ENCODE results near the gene OSBPL8. TPM values are rescaled to one million over a fixed set of nuclear protein-coding genes. Genes with fewer than 3 reads are reported as not detected.

OSBPL8 gene
- total and polyA plus RNA-seq, 9 of the 15 experiments (the other 6 are each of a cell fraction or from before 2014, with no cell fraction given): 17.4 to 82.7 (median 42.8) TPM

GRCh38 chr12:76329159-76329558 is 230.4 kb downstream of the OSBPL8 start (continued):
- TF ChIP-seq XRCC4 (IDR thresholded peaks at IDR 0.05; ENCODE audit: extremely low read depth, insufficient read depth, insufficient read length) (no peak), NFIX (CRISPR knock-in tag; IDR thresholded peaks at IDR 0.05; ENCODE audit: low read depth) (no peak), SPI1 (IDR thresholded peaks at IDR 0.05; ENCODE audit: borderline replicate concordance, low read depth, low read length) (no peak), NUFIP1 (IDR thresholded peaks at IDR 0.05; ENCODE audit: partially characterized antibody) (no peak), SMARCC2 (IDR thresholded peaks at IDR 0.05; ENCODE audit: low read depth) (no peak; the same call in 1 of the 2 replicates), E2F8 (IDR thresholded peaks at IDR 0.05; ENCODE audit: low read depth, partially characterized antibody) (no peak), RFX1 (IDR thresholded peaks at IDR 0.05) (no peak), E4F1 (CRISPR knock-in tag; IDR thresholded peaks at IDR 0.05; ENCODE audit: borderline replicate concordance) (no peak), RBM22 (IDR thresholded peaks at IDR 0.05; ENCODE audit: low read depth, low read length, poor library complexity, severe bottlenecking) (no peak), HMGN3 (IDR thresholded peaks at IDR 0.05; ENCODE audit: borderline replicate concordance, extremely low read depth, insufficient read length, low read depth, low read length) (peak; percentile 39), HDAC8 (tag; IDR thresholded peaks at IDR 0.05) (no peak), YY1 (IDR thresholded peaks at IDR 0.05; ENCODE audit: borderline replicate concordance in 1 of 3, control insufficient read depth in 1 of 3, extremely low read depth in 1 of 3, insufficient read depth in 3 of 3, insufficient read length in 1 of 3, insufficient replicate concordance in 2 of 3, low read depth in 1 of 3, low read length in 2 of 3) (no peak), ATF3 (IDR thresholded peaks at IDR 0.05) (peak; percentile 71), ATF3 (CRISPR knock-in tag; conservative IDR thresholded peaks at IDR 0.05) (no peak), KAT2B (IDR thresholded peaks at IDR 0.05; ENCODE audit: low read depth, low read length) (no peak)
